HEK293T (cell line): Measurements from ENCODE around the gene SCRN1.

Experiments used
- ARNT ChIP-seq: fragments of 450-650 bp; IDR thresholded peaks from 2 replicates; pipeline ENCODE4 v1.6.1; 2017; ENCODE audit warnings: mild to moderate bottlenecking
- BHLHE40 ChIP-seq: fragments of 450-650 bp; IDR thresholded peaks from 2 replicates; pipeline ENCODE4 v1.6.1; 2016; ENCODE audit warnings: mild to moderate bottlenecking, moderate library complexity, borderline replicate concordance
- FOXK2 ChIP-seq: fragments of 450-650 bp; IDR thresholded peaks from 2 replicates; pipeline ENCODE4 v1.6.1; 2016; ENCODE audit warnings: mild to moderate bottlenecking
- FOXM1 ChIP-seq: fragments of 450-650 bp; IDR thresholded peaks from 2 replicates; pipeline ENCODE4 v1.6.1; 2017; ENCODE audit warnings: mild to moderate bottlenecking, borderline replicate concordance
- PKNOX1 ChIP-seq: fragments of 450-650 bp; IDR thresholded peaks from 2 replicates; pipeline ENCODE4 v1.6.1; 2016
- TARDBP ChIP-seq: fragments of 450-650 bp; IDR thresholded peaks from 2 replicates; pipeline ENCODE4 v1.6.1; 2016
- ZNF384 ChIP-seq: fragments of 450-650 bp; IDR thresholded peaks from 2 replicates; pipeline ENCODE4 v1.6.1; 2016

GRCh38 chr7:29968683-29969395 lies 20.8 kb downstream of the SCRN1 start:
- TF ChIP-seq PKNOX1: no peak
- TF ChIP-seq FOXK2: no peak
- TF ChIP-seq FOXM1: no peak
- TF ChIP-seq BHLHE40: no peak
- TF ChIP-seq TARDBP: no peak
- no peak for TF ChIP-seq ARNT
- TF ChIP-seq ZNF384: no peak
